ENCODE results near the gene TMEM161B. TPM values are rescaled to one million over a fixed set of nuclear protein-coding genes. Genes with fewer than 3 reads are reported as not detected.
"Not testable (repeated sequence)": the region's sequence is repeated elsewhere in the genome, so short reads cannot be mapped to it uniquely, and the experiment has no call there.

Gene TMEM161B
- polyA plus RNA-seq (ENCODE audit: insufficient read length in 4 of 4): 10 to 100 TPM; 24.5 to 32.7 (median 28.7) TPM

DNA sequence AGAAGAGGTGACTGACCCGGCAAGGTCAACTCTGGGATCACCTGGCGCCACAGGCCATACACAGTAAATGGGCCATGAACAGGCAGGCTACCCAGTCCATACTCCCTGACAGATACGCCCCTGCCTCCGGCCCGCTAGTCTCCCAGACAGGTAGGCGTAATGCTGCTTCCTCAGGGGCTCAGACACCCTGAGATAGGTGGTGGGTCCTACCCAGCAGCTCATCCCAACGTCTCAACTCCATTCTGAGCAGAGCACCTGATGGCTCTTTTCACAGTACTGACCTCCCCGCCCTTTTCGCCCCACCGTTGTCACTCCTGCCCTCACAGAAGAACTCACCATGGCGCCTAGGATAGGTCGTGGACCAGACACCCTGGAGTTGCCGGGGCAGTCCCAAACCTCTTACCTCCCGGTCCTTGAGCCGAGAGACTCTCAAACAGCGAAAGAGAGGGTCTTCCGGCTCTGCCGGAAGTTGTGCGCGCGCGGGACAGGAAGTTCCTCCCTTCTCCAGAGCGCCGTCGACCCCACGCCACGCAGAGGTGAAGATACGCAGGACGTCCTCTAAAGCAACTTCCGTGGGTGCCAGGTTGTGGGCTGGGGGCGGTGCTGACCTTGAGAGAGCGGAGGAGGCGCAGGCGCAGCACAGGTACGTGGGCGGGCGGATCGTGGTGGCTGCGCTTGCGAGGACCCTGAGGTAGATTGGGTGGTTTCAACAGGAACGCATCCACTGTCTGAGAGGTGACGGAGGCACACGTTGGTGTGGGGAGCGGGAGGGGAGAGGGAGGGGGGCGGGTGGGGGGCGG, at the start of gene TMEM161B:
TMEM161B (minus strand) TSS at position 461 of the 800 bp plus-strand sequence; CDS start at position 339, 122 bp downstream.
- DNase-seq (ENCODE audit: low read depth in 4 of 4, low spot score in 3 of 4): peak; percentile 68 to 87 (median 74)

DNA sequence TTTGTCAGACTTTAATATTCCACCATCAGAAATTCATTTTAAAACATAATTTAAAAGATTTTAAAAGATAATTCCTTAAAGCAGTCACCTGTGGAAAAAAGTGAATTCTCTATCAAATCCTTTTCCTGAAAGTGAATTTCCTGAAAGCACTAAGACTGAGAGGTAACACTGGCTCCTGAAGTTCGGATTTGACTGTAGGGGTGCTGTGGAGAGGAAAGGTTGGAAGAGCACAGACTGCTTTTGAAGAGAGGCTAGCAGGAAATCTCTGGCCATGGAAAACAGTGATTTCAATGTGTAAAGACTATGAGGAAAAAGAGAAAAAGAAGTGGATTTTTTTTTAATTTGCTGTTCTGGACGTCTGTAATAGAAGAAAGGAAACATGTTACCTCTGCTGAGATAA, 35.7 kb upstream of the TMEM161B start:
- DNase-seq (ENCODE audit: low read depth in 4 of 4, low spot score in 3 of 4): no peak

DNA sequence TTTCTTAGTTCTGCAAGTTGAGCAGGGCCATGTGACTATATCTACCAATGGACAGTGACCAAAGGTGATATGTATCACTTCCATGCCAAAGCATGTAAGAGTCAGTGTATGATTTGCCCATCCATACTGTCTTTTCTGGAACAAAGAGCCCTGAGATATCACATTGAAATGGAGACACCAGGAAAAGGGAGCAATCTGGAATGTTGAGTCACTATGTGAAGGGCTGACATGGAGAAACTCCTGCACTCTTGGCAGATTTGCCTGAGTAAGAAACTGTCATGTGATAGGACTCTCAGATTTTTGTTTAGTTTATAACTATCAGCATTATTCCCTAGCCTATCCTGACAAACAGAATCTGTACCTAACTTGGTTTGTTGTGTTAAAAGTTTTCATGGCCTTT, 29.8 kb upstream of the TMEM161B start:
- no peak for DNase-seq (ENCODE audit: low read depth in 4 of 4, low spot score in 3 of 4)

DNA sequence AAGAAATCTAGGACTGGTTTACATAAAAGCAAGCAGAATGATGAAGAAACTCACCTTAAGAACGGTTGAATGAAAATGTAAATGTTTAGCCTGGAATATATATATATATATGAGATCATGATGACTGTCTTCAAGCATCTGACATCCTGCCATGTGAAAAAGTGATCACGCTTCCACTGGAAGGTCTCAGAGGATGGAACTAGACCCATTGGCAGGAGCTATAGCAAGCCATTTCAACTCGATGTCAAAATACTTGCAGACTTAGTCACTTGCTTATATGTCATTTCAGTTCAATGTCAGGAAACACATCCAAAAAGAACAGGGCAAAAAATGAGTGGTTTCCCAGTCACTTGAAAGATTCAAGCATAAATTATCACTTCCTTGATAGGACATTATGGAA, 22.2 kb upstream of the TMEM161B start:
- DNase-seq (ENCODE audit: low read depth in 4 of 4, low spot score in 3 of 4): no peak

- DNase-seq (ENCODE audit: low read depth in 4 of 4, low spot score in 3 of 4): no peak
These were observed 20.0 kb upstream of the TMEM161B start for GRCh38 chr5:88288528-88289197.

- no peak for DNase-seq (ENCODE audit: low read depth in 4 of 4, low spot score in 3 of 4)
These were observed 19.3 kb upstream of the TMEM161B start for GRCh38 chr5:88287846-88288527.

- no peak for DNase-seq (ENCODE audit: low read depth in 4 of 4, low spot score in 3 of 4)
These were observed 18.7 kb upstream of the TMEM161B start for GRCh38 chr5:88287302-88287701.

DNA sequence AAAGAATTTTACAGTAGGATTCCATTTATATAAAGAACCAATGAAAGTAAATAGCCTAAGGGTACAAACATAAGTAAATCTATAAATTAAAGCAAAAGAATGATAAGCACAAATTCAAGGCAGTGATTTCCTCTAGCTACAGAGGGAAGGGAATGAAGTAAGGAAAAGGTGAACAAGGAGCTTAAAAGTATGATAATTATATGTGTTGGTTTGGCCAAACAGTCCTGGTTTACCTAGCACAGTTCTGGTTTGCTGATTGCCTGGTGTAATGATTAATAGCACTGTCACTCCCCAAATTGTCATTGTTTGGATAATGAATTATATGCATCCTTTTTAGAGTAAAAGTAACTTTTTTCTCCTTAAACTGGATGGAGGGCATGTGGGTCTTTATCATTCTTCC, 15.0 kb upstream of the TMEM161B start:
- DNase-seq (ENCODE audit: low read depth in 4 of 4, low spot score in 3 of 4): no peak

DNA sequence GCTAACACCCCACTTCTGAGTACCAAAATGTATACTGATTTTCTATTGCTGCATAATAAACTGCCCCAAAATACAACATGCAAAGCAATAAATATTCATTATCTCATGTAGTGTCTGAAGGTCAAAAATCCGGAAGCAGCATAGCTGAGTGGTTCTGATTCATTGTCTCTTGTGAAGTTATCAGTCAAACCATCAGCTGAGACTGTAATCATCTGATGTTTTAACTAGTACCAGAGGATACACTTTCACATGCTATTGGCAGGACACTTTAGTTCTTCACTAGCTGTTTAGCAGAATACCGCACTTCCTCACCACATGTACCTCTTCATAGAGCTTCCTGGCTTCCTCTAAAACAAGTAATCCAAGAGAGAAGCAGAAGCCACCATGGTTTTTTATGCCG, 12.7 kb upstream of the TMEM161B start:
- DNase-seq (ENCODE audit: low read depth in 4 of 4, low spot score in 3 of 4): no peak

GRCh38 chr5:88279584-88279983, 10.9 kb upstream of the TMEM161B start:
- DNase-seq (ENCODE audit: low read depth in 4 of 4, low spot score in 3 of 4): no peak

DNA sequence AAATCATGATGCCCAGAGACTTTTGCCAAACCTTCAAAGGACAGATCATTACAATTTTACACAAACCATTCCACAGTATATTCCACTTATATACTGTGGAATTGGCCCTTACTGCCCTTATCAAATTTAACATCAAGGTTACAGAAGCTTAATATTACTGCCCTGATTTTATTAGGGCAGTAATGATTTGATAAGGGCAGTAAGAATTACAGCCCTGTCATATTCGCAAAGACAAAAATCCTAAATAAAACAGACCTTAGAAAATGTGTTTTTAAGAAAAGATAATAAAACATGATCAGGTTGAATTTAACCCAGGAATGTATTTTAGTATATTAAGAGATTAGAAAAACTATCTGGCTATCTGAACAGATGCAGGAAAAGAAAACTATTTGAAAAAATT, 7.7 kb upstream of the TMEM161B start:
- no peak for DNase-seq (ENCODE audit: low read depth in 4 of 4, low spot score in 3 of 4)

DNA sequence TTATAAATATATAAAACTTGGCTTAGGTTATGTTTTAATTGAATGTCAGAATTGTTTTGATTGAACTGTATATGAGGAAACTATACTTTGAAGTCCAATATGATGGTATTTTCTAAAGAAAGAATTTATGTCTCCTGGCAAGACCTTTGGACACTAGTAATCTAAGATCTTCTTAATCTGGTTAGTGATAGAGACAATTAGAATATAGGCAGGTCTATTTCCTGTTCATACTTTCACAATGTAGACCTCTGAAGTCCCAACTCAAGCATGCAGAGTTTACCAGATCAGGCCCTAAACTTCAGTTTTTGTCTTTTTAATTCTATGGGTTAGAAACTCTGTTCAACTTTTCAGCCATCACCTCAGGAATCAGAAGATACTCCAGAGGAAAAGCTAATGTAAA, 6.9 kb upstream of the TMEM161B start:
- no peak for DNase-seq (ENCODE audit: low read depth in 4 of 4, low spot score in 3 of 4)

GRCh38 chr5:88269222-88269771, 652 bp upstream of the TMEM161B start:
- peak in 3 of 4 donors; percentile 3 to 10 (median 7) for DNase-seq (ENCODE audit: low read depth in 4 of 4, low spot score in 3 of 4)

GRCh38 chr5:88264565-88264964, 4.1 kb downstream of the TMEM161B start:
- DNase-seq (ENCODE audit: low read depth in 4 of 4, low spot score in 3 of 4): not testable (repeated sequence)

DNA sequence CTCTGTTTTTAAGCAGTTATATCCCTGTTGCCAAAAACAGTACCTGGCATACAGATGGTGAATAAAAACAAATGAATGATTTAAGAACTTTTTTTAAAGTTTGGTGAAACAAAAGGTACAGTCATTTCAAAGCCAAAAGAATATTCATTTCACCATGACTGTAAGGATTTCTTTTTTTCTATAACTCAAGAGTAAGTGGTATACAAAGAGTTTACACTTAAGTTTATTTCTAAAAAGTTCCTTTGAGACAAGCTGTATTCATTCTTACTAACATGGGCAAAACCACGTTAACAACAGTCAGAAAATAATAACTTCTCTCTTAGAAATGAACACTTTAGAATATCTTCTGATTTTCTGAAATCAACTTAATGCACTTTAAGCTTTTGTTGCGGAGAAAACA, 5.3 kb downstream of the TMEM161B start:
- no peak for DNase-seq (ENCODE audit: low read depth in 4 of 4, low spot score in 3 of 4)

- no peak for DNase-seq (ENCODE audit: low read depth in 4 of 4, low spot score in 3 of 4)
These were observed 6.5 kb downstream of the TMEM161B start for GRCh38 chr5:88262116-88262515.

DNA sequence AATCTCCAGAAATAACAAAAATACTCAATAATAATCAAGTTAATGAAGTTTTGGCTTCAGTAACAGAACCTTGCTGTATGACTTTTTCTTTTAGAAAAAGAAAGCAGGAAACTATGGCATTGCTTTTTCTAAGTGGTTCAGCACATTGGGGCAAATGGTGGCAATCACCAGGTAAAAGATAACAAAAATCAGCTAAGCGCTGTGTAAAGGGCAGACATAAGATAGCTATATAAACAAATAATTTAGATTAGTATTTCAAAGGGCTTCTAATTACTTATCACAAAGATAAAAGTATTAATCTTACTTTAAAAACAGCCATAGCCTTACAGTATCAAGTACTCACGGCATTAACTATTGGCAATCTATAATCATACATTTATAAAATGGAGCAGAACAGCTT, 10.0 kb downstream of the TMEM161B start:
- no peak for DNase-seq (ENCODE audit: low read depth in 4 of 4, low spot score in 3 of 4)

DNA sequence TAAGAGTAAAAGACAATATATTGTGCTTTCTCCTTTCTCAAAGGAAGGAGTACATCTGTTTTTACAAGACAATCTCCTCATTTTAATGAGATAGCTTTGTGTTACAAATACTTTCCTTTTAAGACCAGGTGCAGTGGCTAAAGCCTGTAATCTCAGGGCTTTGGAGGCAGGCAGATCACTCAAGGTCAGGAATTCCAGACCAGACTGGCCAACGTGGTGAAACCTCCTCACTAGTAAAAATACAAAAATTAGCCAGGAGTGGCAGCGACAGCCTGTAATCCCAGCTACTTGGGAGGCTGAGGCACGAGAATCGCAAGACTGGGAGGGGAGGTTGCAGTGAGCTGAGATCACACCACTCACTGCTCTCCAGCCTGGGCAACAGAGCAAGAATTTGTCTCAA, 11.8 kb downstream of the TMEM161B start:
- DNase-seq (ENCODE audit: low read depth in 4 of 4, low spot score in 3 of 4): no peak

DNA sequence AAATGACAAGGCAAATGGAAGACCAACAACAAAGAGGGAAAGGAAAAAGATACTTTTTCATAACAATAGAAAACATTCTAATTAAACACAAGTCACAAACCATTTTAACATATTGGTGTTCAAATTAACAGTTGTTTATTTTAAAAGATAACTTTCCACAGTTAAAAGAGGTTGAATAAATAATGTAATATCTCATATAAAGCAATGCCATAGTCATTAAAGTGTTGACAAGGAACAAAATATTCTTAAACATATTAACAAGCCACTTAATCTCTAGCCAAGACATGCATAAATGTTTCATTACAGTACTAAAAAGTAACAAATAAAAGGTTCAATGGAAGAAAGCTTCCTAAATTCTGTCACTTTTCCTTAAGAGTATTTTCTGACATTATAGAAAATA, 12.6 kb downstream of the TMEM161B start:
- no peak for DNase-seq (ENCODE audit: low read depth in 4 of 4, low spot score in 3 of 4)

GRCh38 chr5:88254320-88254719, 14.3 kb downstream of the TMEM161B start:
- DNase-seq (ENCODE audit: low read depth in 4 of 4, low spot score in 3 of 4): no peak

GRCh38 chr5:88251048-88251711, 17.5 kb downstream of the TMEM161B start:
- DNase-seq (ENCODE audit: low read depth in 4 of 4, low spot score in 3 of 4): no peak

Measured in right renal pelvis (tissue), 4 donors.